IPS-15b (cell line): ENCODE results near the gene MTFMT.
"Not testable (repeated sequence)": the region's sequence is repeated elsewhere in the genome, so short reads cannot be mapped to it uniquely, and the experiment has no call there.

Experiments
- H3K27me3 ChIP-seq: one replicate; pipeline ENCODE4 v1.6.1; 2013; ENCODE audit warnings: low read length; ENCODE audit not compliant: control insufficient read depth, insufficient read depth
- H3K36me3 ChIP-seq: one replicate; pipeline ENCODE4 v1.6.1; 2013; ENCODE audit warnings: low read length; ENCODE audit not compliant: control insufficient read depth, insufficient read depth
- H3K4me1 ChIP-seq: one replicate; pipeline ENCODE4 v1.6.1; 2013; ENCODE audit warnings: mild to moderate bottlenecking, low read length; ENCODE audit not compliant: control insufficient read depth, insufficient read depth
- H3K4me3 ChIP-seq: one replicate; pipeline ENCODE4 v1.5.1; 2013; ENCODE audit warnings: low read depth, low read length
- H3K9ac ChIP-seq: one replicate; pipeline ENCODE4 v1.6.1; 2013; ENCODE audit warnings: low read depth, mild to moderate bottlenecking, low read length
- H3K9me3 ChIP-seq: one replicate; pipeline ENCODE4 v1.6.1; 2013; ENCODE audit warnings: mild to moderate bottlenecking, low read length; ENCODE audit not compliant: control insufficient read depth, insufficient read depth

The MTFMT gene

GRCh38 chr15:65044724-65045481 is 15.5 kb upstream of the MTFMT start, which contains the start of gene SLC51B:
Gene SLC51B (plus strand): TSS chr15:65045387. CDS start chr15:65050005, 4,618 bp downstream.
- H3K36me3 ChIP-seq = no peaks in the 10 kb centered on the region
- peaks cover under 1% of the 10 kb centered on the region for H3K27me3 ChIP-seq
- no peak within 1 kb of the TSS for H3K4me3 ChIP-seq
- H3K4me1 ChIP-seq = peaks cover 7% of the 10 kb centered on the region
- H3K9me3 ChIP-seq = no peaks in the 10 kb centered on the region
- no peak within 1 kb of the TSS for H3K9ac ChIP-seq

- H3K27me3 ChIP-seq, H3K4me1 ChIP-seq, H3K9ac ChIP-seq, H3K4me3 ChIP-seq, H3K36me3 ChIP-seq, H3K9me3 ChIP-seq: not testable (repeated sequence)
These were observed 14.8 kb upstream of the MTFMT start for GRCh38 chr15:65044218-65044617.

- Histone ChIP-seq H3K4me3 (no peak overlapping the region), H3K27me3 (no peaks in the 10 kb centered on the region), H3K36me3 (no peaks in the 10 kb centered on the region), H3K4me1 (peaks cover 3% of the 10 kb centered on the region), H3K9ac (no peak overlapping the region), H3K9me3 (no peaks in the 10 kb centered on the region)
These were observed 13.4 kb upstream of the MTFMT start for GRCh38 chr15:65042776-65043327.

GRCh38 chr15:65041787-65042186 is 12.3 kb upstream of the MTFMT start:
- Histone ChIP-seq H3K9ac (no peak overlapping the region), H3K27me3 (no peaks in the 10 kb centered on the region), H3K4me1 (peaks cover 3% of the 10 kb centered on the region), H3K36me3 (no peaks in the 10 kb centered on the region), H3K9me3 (no peaks in the 10 kb centered on the region), H3K4me3 (no peak overlapping the region)

GRCh38 chr15:65040461-65040860 is 11.0 kb upstream of the MTFMT start:
- H3K36me3 ChIP-seq = no peaks in the 10 kb centered on the region
- H3K4me1 ChIP-seq = peaks cover 3% of the 10 kb centered on the region
- H3K27me3 ChIP-seq = no peaks in the 10 kb centered on the region
- H3K4me3 ChIP-seq = no peak overlapping the region
- no peak overlapping the region for H3K9ac ChIP-seq
- H3K9me3 ChIP-seq = no peaks in the 10 kb centered on the region

- Histone ChIP-seq H3K4me1 (no peaks in the 10 kb centered on the region), H3K9ac (no peak overlapping the region), H3K27me3 (no peaks in the 10 kb centered on the region), H3K36me3 (no peaks in the 10 kb centered on the region), H3K4me3 (no peak overlapping the region), H3K9me3 (no peaks in the 10 kb centered on the region)
These were observed 9.4 kb upstream of the MTFMT start for GRCh38 chr15:65038836-65039235.

GRCh38 chr15:65038428-65038827 is 9.0 kb upstream of the MTFMT start:
- no peaks in the 10 kb centered on the region for H3K36me3 ChIP-seq
- H3K4me3 ChIP-seq = no peak overlapping the region
- H3K9me3 ChIP-seq = no peaks in the 10 kb centered on the region
- no peak overlapping the region for H3K9ac ChIP-seq
- no peaks in the 10 kb centered on the region for H3K27me3 ChIP-seq
- no peaks in the 10 kb centered on the region for H3K4me1 ChIP-seq

- Histone ChIP-seq H3K27me3 (no peaks in the 10 kb centered on the region), H3K9me3 (no peaks in the 10 kb centered on the region), H3K4me1 (no peaks in the 10 kb centered on the region), H3K36me3 (no peaks in the 10 kb centered on the region), H3K4me3 (no peak overlapping the region), H3K9ac (no peak overlapping the region)
These were observed 7.9 kb upstream of the MTFMT start for GRCh38 chr15:65037309-65037708.

- no peaks in the 10 kb centered on the region for H3K4me1 ChIP-seq
- H3K9me3 ChIP-seq = no peaks in the 10 kb centered on the region
- no peak overlapping the region for H3K9ac ChIP-seq
- H3K27me3 ChIP-seq = peaks cover 2% of the 10 kb centered on the region
- no peak overlapping the region for H3K4me3 ChIP-seq
- H3K36me3 ChIP-seq = no peaks in the 10 kb centered on the region
These were observed 5.3 kb upstream of the MTFMT start for GRCh38 chr15:65034719-65035118.

- Histone ChIP-seq H3K27me3 (peaks cover 2% of the 10 kb centered on the region), H3K36me3 (no peaks in the 10 kb centered on the region), H3K9me3 (no peaks in the 10 kb centered on the region), H3K4me3 (no peak overlapping the region), H3K4me1 (no peaks in the 10 kb centered on the region), H3K9ac (no peak overlapping the region)
These were observed 4.3 kb upstream of the MTFMT start for GRCh38 chr15:65033659-65034269.

- Histone ChIP-seq H3K36me3 (no peaks in the 10 kb centered on the region), H3K27me3 (peaks cover 2% of the 10 kb centered on the region), H3K4me3 (no peak overlapping the region), H3K9me3 (no peaks in the 10 kb centered on the region), H3K9ac (no peak overlapping the region), H3K4me1 (no peaks in the 10 kb centered on the region)
These were observed 3.5 kb upstream of the MTFMT start for GRCh38 chr15:65032801-65033537.
